ENCODE data around the gene PLXNB3.
"Not testable (repeated sequence)": the region's sequence is repeated elsewhere in the genome, so short reads cannot be mapped to it uniquely, and the experiment has no call there.

The PLXNB3 gene

GRCh38 chrX:153806999-153807575 lies 43.0 kb downstream of the PLXNB3 start:
- DNase-seq (ENCODE audit: extremely low read depth in 1 of 2, low read depth in 1 of 2) = no peak

GRCh38 chrX:153807976-153808375 lies 43.9 kb downstream of the PLXNB3 start:
- no peak for DNase-seq (ENCODE audit: extremely low read depth in 1 of 2, low read depth in 1 of 2)

- DNase-seq (ENCODE audit: extremely low read depth in 1 of 2, low read depth in 1 of 2) = no peak
These were observed 48.2 kb downstream of the PLXNB3 start for GRCh38 chrX:153812220-153812619.

GRCh38 chrX:153813161-153813560 lies 49.1 kb downstream of the PLXNB3 start:
- DNase-seq (ENCODE audit: extremely low read depth in 1 of 2, low read depth in 1 of 2) = no peak

GRCh38 chrX:153814591-153815315 lies 50.7 kb downstream of the PLXNB3 start:
- DNase-seq (ENCODE audit: extremely low read depth in 1 of 2, low read depth in 1 of 2) = no peak

GRCh38 chrX:153816831-153817690 lies 53.0 kb downstream of the PLXNB3 start:
- no peak for DNase-seq (ENCODE audit: extremely low read depth in 1 of 2, low read depth in 1 of 2)

GRCh38 chrX:153818064-153818463 lies 54.0 kb downstream of the PLXNB3 start:
- DNase-seq (ENCODE audit: extremely low read depth in 1 of 2, low read depth in 1 of 2) = not testable (repeated sequence)

GRCh38 chrX:153818571-153819383 lies 54.7 kb downstream of the PLXNB3 start:
- DNase-seq (ENCODE audit: extremely low read depth in 1 of 2, low read depth in 1 of 2) = peak in 1 of 2 donors; percentile 39

GRCh38 chrX:153819384-153820040 lies 55.5 kb downstream of the PLXNB3 start:
- no peak for DNase-seq (ENCODE audit: extremely low read depth in 1 of 2, low read depth in 1 of 2)

- no peak for DNase-seq (ENCODE audit: extremely low read depth in 1 of 2, low read depth in 1 of 2)
These were observed 56.6 kb downstream of the PLXNB3 start for GRCh38 chrX:153820601-153821000.

- DNase-seq (ENCODE audit: extremely low read depth in 1 of 2, low read depth in 1 of 2) = no peak
These were observed 57.0 kb downstream of the PLXNB3 start for GRCh38 chrX:153821066-153821465.

- DNase-seq (ENCODE audit: extremely low read depth in 1 of 2, low read depth in 1 of 2) = no peak
These were observed 60.3 kb downstream of the PLXNB3 start for GRCh38 chrX:153824348-153824747.

GRCh38 chrX:153825042-153825441 lies 61.0 kb downstream of the PLXNB3 start:
- DNase-seq (ENCODE audit: extremely low read depth in 1 of 2, low read depth in 1 of 2) = no peak
